A673 (cell line): ENCODE measurements around the gene UBA1. TPM values are rescaled to one million over a fixed set of nuclear protein-coding genes. Genes with fewer than 3 reads are reported as not detected.

Experiments used
- BruUV-seq: library from RNA; stranded (reverse); fragments of 400-500 nt; replicated peaks from 2 replicates; lab custom pipeline; 2021; lab: Mats Ljungman, UMichigan
- CTCF ChIA-PET: fragments of 300-600 bp; sonication (Branson Sonifier 250); formaldehyde crosslinking; loops from one replicate; lab custom pipeline; 2022; ENCODE audit warnings: antibody characterized with exemption; lab: Charles Lee
- POLR2A ChIA-PET: fragments of 300-600 bp; sonication (Branson Sonifier 250); formaldehyde crosslinking; loops from one replicate; lab custom pipeline; 2022; ENCODE audit warnings: antibody characterized with exemption; ENCODE audit not compliant: low non-redundant PET; lab: Charles Lee
- DNase-seq: peaks from one replicate; pipeline ENCODE4 v3.0.0-alpha.2; 2015; ENCODE audit warnings: low spot score
- H3K27ac ChIP-seq: fragments of 200-600 bp; sonication (generic); 2 replicates; pipeline ENCODE4 v1.5.1; 2016; ENCODE audit warnings: mixed run types, low read depth, mild to moderate bottlenecking, mixed read lengths, antibody characterized with exemption, low read length; ENCODE audit not compliant: poor library complexity, severe bottlenecking
- H3K27me3 ChIP-seq: fragments of 200-600 bp; sonication (generic); replicated peaks from 2 replicates; pipeline ENCODE4 v1.6.1; 2017; ENCODE audit warnings: mixed run types, low read depth, mild to moderate bottlenecking, mixed read lengths, antibody characterized with exemption, low read length; ENCODE audit not compliant: insufficient read depth, poor library complexity
- H3K36me3 ChIP-seq: fragments of 200-600 bp; sonication (generic); 2 replicates; pipeline ENCODE4 v1.6.1; 2016; ENCODE audit warnings: mixed run types, mild to moderate bottlenecking, mixed read lengths, antibody characterized with exemption, low read length; ENCODE audit not compliant: insufficient read depth, poor library complexity, severe bottlenecking
- H3K4me1 ChIP-seq: fragments of 200-600 bp; sonication (generic); 2 replicates; pipeline ENCODE4 v1.6.1; 2017; ENCODE audit warnings: mixed run types, mild to moderate bottlenecking, mixed read lengths, antibody characterized with exemption, low read length; ENCODE audit not compliant: insufficient read depth, poor library complexity, severe bottlenecking
- H3K4me3 ChIP-seq: fragments of 200-600 bp; sonication (generic); 2 replicates; pipeline ENCODE4 v1.5.1; 2016; ENCODE audit warnings: low read depth, mixed run types, mild to moderate bottlenecking, mixed read lengths, low read length; ENCODE audit not compliant: poor library complexity, severe bottlenecking
- H3K9me3 ChIP-seq: fragments of 200-600 bp; sonication (generic); 2 replicates; pipeline ENCODE4 v1.6.1; 2016; ENCODE audit warnings: mixed run types, low read depth, mild to moderate bottlenecking, mixed read lengths, antibody characterized with exemption, low read length; ENCODE audit not compliant: poor library complexity, severe bottlenecking
- EZH2 ChIP-seq: fragments of 200-600 bp; sonication (generic); IDR thresholded peaks from 2 replicates; pipeline ENCODE4 v1.6.1; 2017; ENCODE audit warnings: borderline replicate concordance, low read depth, mild to moderate bottlenecking, mixed read lengths, antibody characterized with exemption, low read length; ENCODE audit not compliant: poor library complexity, severe bottlenecking
- intact Hi-C: fragments of 100-400 bp; cut with micrococcal nuclease; formaldehyde crosslinking; loops from one replicate; pipeline ENCODE4 v1.10.0; 2022; ENCODE audit not compliant: unreplicated experiment
- total RNA-seq: library from RNA; stranded (reverse); gene quantifications from 2 replicates; pipeline ENCODE4 v1.2.3, GENCODE V29; 2021
- TF ChIP-seq, protein P1 (sequence below): fragments of 300-800, 200-600 bp; sonication (generic); conservative IDR thresholded peaks from 2 replicates; pipeline ENCODE4 v1.5.1; 2017; ENCODE audit warnings: low read depth, mild to moderate bottlenecking, antibody characterized with exemption, low read length, moderate library complexity, mixed read lengths

Gene UBA1
- total RNA-seq, 1 experiment from 2014 or later = 413 TPM

DNA sequence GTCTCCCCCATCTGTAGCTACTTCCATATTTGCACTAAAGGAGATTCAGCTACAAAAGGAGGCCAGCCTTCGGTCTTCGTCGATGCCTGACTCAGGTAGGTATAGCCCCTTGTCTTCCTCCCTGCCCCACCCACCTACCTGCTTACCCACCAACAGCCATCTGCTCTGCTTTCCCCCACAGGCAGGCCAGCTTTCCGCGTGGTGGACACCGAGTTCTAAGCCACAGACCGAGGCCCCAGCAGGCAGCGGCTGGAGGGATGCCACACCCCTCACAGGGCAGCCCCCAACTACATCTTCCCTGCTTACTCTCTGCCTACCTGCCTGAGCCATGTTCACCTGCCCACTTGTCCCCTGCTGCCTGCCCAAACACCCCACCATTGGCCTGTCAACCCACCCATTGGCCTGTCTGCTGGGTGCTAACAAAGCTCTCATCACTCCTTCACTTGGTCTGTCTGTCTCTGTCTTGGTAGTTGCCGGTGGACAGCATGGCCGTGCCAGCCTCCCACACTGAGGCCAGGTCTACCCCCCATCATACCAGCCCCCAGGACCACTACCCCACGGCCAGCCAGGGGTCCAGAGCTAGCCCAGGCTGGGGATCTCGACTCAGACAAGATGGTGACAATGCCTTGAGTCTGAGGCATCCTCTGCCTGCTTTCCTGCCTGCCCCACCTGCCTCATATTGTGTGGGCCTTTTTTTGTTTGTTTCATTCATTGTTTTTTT lies 35.1 kb downstream of the UBA1 start:
- ChIA-PET POLR2A (interaction anchor here (0.6 kb wide), 1 partner anchor 84 kb away, joined by 3 read pairs; the partner anchor contains the start of gene RBM10), CTCF (no interaction called here)
- Histone ChIP-seq H3K9me3 (no peaks in the 10 kb centered on the region), H3K27ac (no peak overlapping the region), H3K27me3 (no peaks in the 10 kb centered on the region), H3K4me1 (no peaks in the 10 kb centered on the region), H3K4me3 (no peak overlapping the region), H3K36me3 (peaks cover 56% of the 10 kb centered on the region)
- DNase-seq = no peak
- TF ChIP-seq, protein P1, sequence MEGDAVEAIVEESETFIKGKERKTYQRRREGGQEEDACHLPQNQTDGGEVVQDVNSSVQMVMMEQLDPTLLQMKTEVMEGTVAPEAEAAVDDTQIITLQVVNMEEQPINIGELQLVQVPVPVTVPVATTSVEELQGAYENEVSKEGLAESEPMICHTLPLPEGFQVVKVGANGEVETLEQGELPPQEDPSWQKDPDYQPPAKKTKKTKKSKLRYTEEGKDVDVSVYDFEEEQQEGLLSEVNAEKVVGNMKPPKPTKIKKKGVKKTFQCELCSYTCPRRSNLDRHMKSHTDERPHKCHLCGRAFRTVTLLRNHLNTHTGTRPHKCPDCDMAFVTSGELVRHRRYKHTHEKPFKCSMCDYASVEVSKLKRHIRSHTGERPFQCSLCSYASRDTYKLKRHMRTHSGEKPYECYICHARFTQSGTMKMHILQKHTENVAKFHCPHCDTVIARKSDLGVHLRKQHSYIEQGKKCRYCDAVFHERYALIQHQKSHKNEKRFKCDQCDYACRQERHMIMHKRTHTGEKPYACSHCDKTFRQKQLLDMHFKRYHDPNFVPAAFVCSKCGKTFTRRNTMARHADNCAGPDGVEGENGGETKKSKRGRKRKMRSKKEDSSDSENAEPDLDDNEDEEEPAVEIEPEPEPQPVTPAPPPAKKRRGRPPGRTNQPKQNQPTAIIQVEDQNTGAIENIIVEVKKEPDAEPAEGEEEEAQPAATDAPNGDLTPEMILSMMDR = no peak
- TF ChIP-seq EZH2 = no peak
- intact Hi-C loops = no loop called here
- BruUV-seq = no TSS peak

DNA sequence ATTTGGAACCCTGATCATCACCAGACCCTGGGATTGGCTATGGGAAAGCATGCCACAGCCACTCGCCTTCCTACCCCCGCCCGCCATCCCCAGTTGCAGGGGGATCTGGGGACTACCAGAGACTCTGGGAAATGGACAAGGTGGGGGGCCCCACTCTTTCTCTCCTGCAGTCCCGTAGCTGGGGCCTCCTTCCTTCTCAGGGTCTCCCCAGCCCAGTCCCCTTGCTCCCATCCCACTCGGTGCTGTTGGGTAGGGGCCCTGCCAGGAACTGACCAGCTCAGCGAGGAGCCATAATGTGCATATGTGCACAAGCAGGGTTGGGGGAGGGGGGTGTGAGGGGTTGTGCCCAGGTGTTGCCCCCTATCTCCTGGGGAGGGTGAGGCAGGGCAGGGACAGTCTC lies 35.8 kb downstream of the UBA1 start:
- peaks cover 49% of the 10 kb centered on the region for H3K36me3 ChIP-seq
- H3K27me3 ChIP-seq = no peaks in the 10 kb centered on the region
- H3K27ac ChIP-seq = no peak overlapping the region
- POLR2A ChIA-PET = interaction anchor here (0.6 kb wide), 1 partner anchor 84 kb away, joined by 3 read pairs; the partner anchor contains the start of gene RBM10
- no peak for DNase-seq
- no peaks in the 10 kb centered on the region for H3K4me1 ChIP-seq
- TF ChIP-seq, protein P1 = no peak
- TF ChIP-seq EZH2 = no peak
- H3K9me3 ChIP-seq = no peaks in the 10 kb centered on the region
- no TSS peak for BruUV-seq
- H3K4me3 ChIP-seq = no peak overlapping the region
- CTCF ChIA-PET = no interaction called here
- intact Hi-C loops = no loop called here

DNA sequence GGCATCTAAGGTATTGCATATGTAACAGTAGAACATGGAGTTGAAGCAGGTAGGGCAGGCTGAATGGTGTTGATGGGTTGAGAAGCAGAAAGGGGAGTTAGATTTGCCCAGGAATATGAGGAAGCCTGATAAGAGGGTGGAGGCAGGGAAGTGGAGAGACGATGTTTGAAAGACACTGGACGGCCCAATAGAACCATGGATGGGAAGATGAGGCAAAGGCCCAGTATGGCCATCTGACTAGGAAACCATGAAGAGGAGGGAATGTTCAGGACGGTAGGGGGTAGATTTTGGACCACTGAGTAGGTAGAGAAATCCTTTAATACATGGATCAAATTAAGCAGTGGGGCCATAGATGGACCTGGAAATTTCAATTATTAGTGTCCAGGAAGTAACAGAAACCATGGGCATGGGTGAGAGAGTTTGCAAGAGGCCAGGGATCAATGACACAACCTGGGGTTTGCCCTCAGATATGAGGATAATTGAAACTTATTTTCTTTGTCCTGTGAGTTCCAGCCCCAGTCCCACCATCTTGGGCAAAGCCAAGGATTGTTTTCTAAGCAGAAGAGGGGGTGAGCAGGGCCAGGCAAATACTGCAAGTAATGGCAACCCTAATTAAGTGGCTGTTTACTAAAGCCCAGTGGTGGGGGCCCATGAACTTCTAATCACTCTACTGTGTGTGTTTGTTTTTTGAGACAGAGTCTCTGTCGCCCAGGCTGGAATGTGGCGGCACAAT lies 36.7 kb downstream of the UBA1 start:
- CTCF ChIA-PET = no interaction called here
- Histone ChIP-seq H3K36me3 (peaks cover 40% of the 10 kb centered on the region), H3K27me3 (no peaks in the 10 kb centered on the region), H3K27ac (no peak overlapping the region), H3K4me1 (no peaks in the 10 kb centered on the region), H3K9me3 (no peaks in the 10 kb centered on the region), H3K4me3 (no peak overlapping the region)
- BruUV-seq = no TSS peak
- intact Hi-C loops = no loop called here
- no peak for DNase-seq
- no peak for TF ChIP-seq EZH2
- TF ChIP-seq, protein P1 = no peak
- POLR2A ChIA-PET = interaction anchor here (0.7 kb wide), 1 partner anchor 1604 kb away, joined by 9 read pairs; no protein-coding TSS in a partner anchor
